GM21526 (cell line): ENCODE results near the gene TSPAN9.
"Not testable (repeated sequence)": the region's sequence is repeated elsewhere in the genome, so short reads cannot be mapped to it uniquely, and the experiment has no call there.

Experiments
- ATAC-seq: cut with Tn5 transposase; IDR thresholded peaks from one replicate; pipeline ENCODE4 v1.9.1; 2021; ENCODE audit warnings: moderate library complexity; ENCODE audit not compliant: unreplicated experiment, low FRiP score

TSPAN9 gene

GRCh38 chr12:3043406-3043805 lies 33.8 kb upstream of the TSPAN9 start:
- no peak for ATAC-seq

- ATAC-seq: no peak
Observed at GRCh38 chr12:3044141-3044630, 33.0 kb upstream of the TSPAN9 start.

- ATAC-seq: no peak
Observed at GRCh38 chr12:3045494-3045893, 31.7 kb upstream of the TSPAN9 start.

GRCh38 chr12:3045989-3046388 lies 31.2 kb upstream of the TSPAN9 start:
- no peak for ATAC-seq

- no peak for ATAC-seq
Observed at GRCh38 chr12:3046441-3047200, 30.6 kb upstream of the TSPAN9 start.

- ATAC-seq: no peak
Observed at GRCh38 chr12:3047961-3048360, 29.2 kb upstream of the TSPAN9 start.

- no peak for ATAC-seq
Observed at GRCh38 chr12:3048540-3048939, 28.6 kb upstream of the TSPAN9 start.

GRCh38 chr12:3049176-3049575 lies 28.0 kb upstream of the TSPAN9 start:
- ATAC-seq: no peak

GRCh38 chr12:3049611-3050249 lies 27.4 kb upstream of the TSPAN9 start:
- no peak for ATAC-seq

GRCh38 chr12:3054374-3054773 lies 22.8 kb upstream of the TSPAN9 start:
- ATAC-seq: no peak

GRCh38 chr12:3055026-3055703 lies 22.0 kb upstream of the TSPAN9 start:
- ATAC-seq: no peak

GRCh38 chr12:3055704-3056467 lies 21.3 kb upstream of the TSPAN9 start:
- no peak for ATAC-seq

- no peak for ATAC-seq
Observed at GRCh38 chr12:3061059-3061458, 16.1 kb upstream of the TSPAN9 start.

GRCh38 chr12:3061501-3062215 lies 15.5 kb upstream of the TSPAN9 start:
- ATAC-seq: no peak

GRCh38 chr12:3065300-3065699 lies 11.9 kb upstream of the TSPAN9 start:
- ATAC-seq: no peak

GRCh38 chr12:3065846-3066245 lies 11.3 kb upstream of the TSPAN9 start:
- not testable (repeated sequence) for ATAC-seq

GRCh38 chr12:3069714-3070113 lies 7.5 kb upstream of the TSPAN9 start:
- ATAC-seq: no peak

- no peak for ATAC-seq
Observed at GRCh38 chr12:3071107-3071506, 6.1 kb upstream of the TSPAN9 start.

GRCh38 chr12:3071710-3072109 lies 5.5 kb upstream of the TSPAN9 start:
- ATAC-seq: no peak
